ENCODE results near the gene RALB.

RALB gene

DNA sequence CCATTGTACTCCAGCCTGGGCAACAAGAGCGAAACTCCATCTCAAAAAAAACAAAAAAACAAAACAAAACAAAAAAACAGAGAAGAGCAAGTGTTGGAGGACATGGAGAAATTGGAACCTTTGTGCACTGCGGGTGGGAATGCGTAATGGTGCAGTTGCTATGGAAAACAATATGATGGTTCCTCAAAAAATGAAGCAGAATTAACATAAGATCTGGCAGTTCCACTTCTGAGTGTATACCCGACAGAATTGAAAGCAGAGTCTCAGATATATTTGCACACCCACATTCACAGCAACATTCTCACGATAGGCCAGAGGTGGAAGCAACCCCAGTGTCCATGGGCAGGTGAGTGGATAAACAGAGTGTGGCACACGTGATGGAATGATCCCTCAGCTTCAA lies 11.0 kb upstream of the RALB start:
- no peaks in the 10 kb centered on the region; the same call in 1 of the 2 replicates for H3K27me3 ChIP-seq (ENCODE audit: control insufficient read depth, low read length)
- H3K79me2 ChIP-seq (ENCODE audit: control insufficient read depth, low read length), result no peaks in the 10 kb centered on the region
- H4K20me1 ChIP-seq (ENCODE audit: control insufficient read depth, insufficient read depth, low read depth, low read length), result no peaks in the 10 kb centered on the region
- H3F3A ChIP-seq (ENCODE audit: control insufficient read depth, insufficient read depth), result no peaks in the 10 kb centered on the region
- no peaks in the 10 kb centered on the region for H3K4me1 ChIP-seq (ENCODE audit: control insufficient read depth, low read length)
- H3K36me3 ChIP-seq (ENCODE audit: control insufficient read depth, low read length), result no peaks in the 10 kb centered on the region
- H3K27ac ChIP-seq (ENCODE audit: low read depth, low read length), result no peak overlapping the region
- no peak overlapping the region for H3K4me3 ChIP-seq (ENCODE audit: low read length)
- H3K9me2 ChIP-seq (replicated peaks; ENCODE audit: control insufficient read depth, low read length), result no peaks in the 10 kb centered on the region
- H3K4me2 ChIP-seq (ENCODE audit: low read length), result no peak overlapping the region
- TF ChIP-seq, protein P1, sequence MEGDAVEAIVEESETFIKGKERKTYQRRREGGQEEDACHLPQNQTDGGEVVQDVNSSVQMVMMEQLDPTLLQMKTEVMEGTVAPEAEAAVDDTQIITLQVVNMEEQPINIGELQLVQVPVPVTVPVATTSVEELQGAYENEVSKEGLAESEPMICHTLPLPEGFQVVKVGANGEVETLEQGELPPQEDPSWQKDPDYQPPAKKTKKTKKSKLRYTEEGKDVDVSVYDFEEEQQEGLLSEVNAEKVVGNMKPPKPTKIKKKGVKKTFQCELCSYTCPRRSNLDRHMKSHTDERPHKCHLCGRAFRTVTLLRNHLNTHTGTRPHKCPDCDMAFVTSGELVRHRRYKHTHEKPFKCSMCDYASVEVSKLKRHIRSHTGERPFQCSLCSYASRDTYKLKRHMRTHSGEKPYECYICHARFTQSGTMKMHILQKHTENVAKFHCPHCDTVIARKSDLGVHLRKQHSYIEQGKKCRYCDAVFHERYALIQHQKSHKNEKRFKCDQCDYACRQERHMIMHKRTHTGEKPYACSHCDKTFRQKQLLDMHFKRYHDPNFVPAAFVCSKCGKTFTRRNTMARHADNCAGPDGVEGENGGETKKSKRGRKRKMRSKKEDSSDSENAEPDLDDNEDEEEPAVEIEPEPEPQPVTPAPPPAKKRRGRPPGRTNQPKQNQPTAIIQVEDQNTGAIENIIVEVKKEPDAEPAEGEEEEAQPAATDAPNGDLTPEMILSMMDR (IDR thresholded peaks at IDR 0.05; ENCODE audit: low read depth, low read length, poor library complexity, severe bottlenecking), result no peak
- TF ChIP-seq EZH2phosphoT487 (IDR thresholded peaks at IDR 0.05; ENCODE audit: borderline replicate concordance, low read length), result no peak
- H3K9me3 ChIP-seq (ENCODE audit: control insufficient read depth, insufficient read depth, low read length), result no peaks in the 10 kb centered on the region; the same call in 1 of the 2 replicates

DNA sequence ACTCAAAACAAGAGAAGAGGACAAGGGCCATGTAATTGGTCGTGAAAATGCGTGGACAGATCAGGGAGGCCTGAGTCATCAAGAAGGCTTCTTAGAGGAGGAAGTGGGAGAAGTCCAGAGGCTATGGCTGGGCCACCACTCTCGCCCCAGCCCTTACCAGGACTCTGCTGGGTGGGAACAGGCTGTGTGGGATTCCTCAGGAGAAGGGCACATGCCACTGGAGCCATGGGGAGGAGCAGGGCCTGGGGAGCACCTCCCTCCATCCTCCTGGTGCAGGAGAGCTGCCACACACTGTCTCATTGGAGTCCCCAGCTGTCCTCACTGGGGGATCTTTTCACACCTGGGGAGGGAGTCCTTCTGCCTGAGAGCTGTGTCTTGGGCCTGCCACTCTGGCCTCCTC lies 9.4 kb upstream of the RALB start:
- Histone ChIP-seq H3K79me2 (ENCODE audit: control insufficient read depth, low read length) (no peaks in the 10 kb centered on the region), H3K36me3 (ENCODE audit: control insufficient read depth, low read length) (no peaks in the 10 kb centered on the region), H3K27me3 (ENCODE audit: control insufficient read depth, low read length) (peaks cover 14% of the 10 kb centered on the region), H3K9me2 (replicated peaks; ENCODE audit: control insufficient read depth, low read length) (no peaks in the 10 kb centered on the region), H3K4me2 (ENCODE audit: low read length) (no peak overlapping the region), H3K4me3 (ENCODE audit: low read length) (no peak overlapping the region), H3K9me3 (ENCODE audit: control insufficient read depth, insufficient read depth, low read length) (no peaks in the 10 kb centered on the region; the same call in 1 of the 2 replicates), H3F3A (ENCODE audit: control insufficient read depth, insufficient read depth) (no peaks in the 10 kb centered on the region), H3K4me1 (ENCODE audit: control insufficient read depth, low read length) (no peaks in the 10 kb centered on the region), H4K20me1 (ENCODE audit: control insufficient read depth, insufficient read depth, low read depth, low read length) (no peaks in the 10 kb centered on the region; the same call in 1 of the 2 replicates), H3K27ac (ENCODE audit: low read depth, low read length) (no peak overlapping the region)
- no peak for TF ChIP-seq EZH2phosphoT487 (IDR thresholded peaks at IDR 0.05; ENCODE audit: borderline replicate concordance, low read length)
- TF ChIP-seq, protein P1 (IDR thresholded peaks at IDR 0.05; ENCODE audit: low read depth, low read length, poor library complexity, severe bottlenecking), result no peak

DNA sequence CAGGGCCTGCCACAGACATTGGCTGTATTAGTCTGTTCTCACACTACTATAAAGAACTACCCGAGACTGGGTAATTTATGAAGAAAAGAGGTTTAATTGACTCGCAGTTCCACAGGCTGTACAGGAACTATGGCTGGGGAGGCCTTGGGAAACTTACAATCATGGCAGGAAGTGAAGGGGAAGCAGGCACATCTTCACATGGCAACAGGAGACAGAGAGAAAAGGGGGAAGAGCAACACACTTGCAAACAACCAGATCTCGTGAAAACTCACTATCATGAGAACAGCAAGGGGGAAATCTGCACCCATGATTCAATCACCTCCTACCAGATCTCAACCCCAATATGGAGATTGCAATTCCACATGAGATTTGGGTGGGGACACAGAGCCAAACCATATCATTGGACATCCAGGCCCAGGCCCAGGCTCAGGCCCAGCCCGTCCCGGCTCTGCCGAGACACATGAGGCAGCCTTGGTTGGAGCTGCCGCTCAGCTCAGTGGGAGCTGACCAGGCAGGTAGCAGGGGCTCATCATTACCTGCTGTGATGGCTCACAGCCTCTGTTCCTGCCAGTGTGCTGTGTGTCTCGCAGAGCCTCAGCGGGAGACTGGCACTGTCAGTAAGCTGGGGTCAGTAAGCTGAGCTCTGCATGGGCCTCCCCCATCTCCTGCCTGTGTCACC lies 8.6 kb upstream of the RALB start:
- Histone ChIP-seq H3F3A (ENCODE audit: control insufficient read depth, insufficient read depth) (no peaks in the 10 kb centered on the region), H4K20me1 (ENCODE audit: control insufficient read depth, insufficient read depth, low read depth, low read length) (no peaks in the 10 kb centered on the region; the same call in 1 of the 2 replicates), H3K79me2 (ENCODE audit: control insufficient read depth, low read length) (no peaks in the 10 kb centered on the region), H3K9me2 (replicated peaks; ENCODE audit: control insufficient read depth, low read length) (no peaks in the 10 kb centered on the region), H3K9me3 (ENCODE audit: control insufficient read depth, insufficient read depth, low read length) (no peaks in the 10 kb centered on the region; the same call in 1 of the 2 replicates), H3K27me3 (ENCODE audit: control insufficient read depth, low read length) (peaks cover 18% of the 10 kb centered on the region), H3K27ac (ENCODE audit: low read depth, low read length) (no peak overlapping the region), H3K36me3 (ENCODE audit: control insufficient read depth, low read length) (no peaks in the 10 kb centered on the region), H3K4me2 (ENCODE audit: low read length) (no peak overlapping the region), H3K4me1 (ENCODE audit: control insufficient read depth, low read length) (no peaks in the 10 kb centered on the region), H3K4me3 (ENCODE audit: low read length) (no peak overlapping the region)
- TF ChIP-seq, protein P1 (IDR thresholded peaks at IDR 0.05; ENCODE audit: low read depth, low read length, poor library complexity, severe bottlenecking), result no peak
- no peak for TF ChIP-seq EZH2phosphoT487 (IDR thresholded peaks at IDR 0.05; ENCODE audit: borderline replicate concordance, low read length)
